Neural cell (in vitro differentiated cells): ENCODE results near the gene PPP2R2D.

Source experiments
- CTCF ChIP-seq: fragments of 450-650 bp; IDR thresholded peaks from 2 replicates; pipeline ENCODE4 v1.5.1; 2014; ENCODE audit warnings: antibody characterized with exemption, mild to moderate bottlenecking, moderate library complexity; ENCODE audit not compliant: poor library complexity, severe bottlenecking
- EP300 ChIP-seq: fragments of 450-650 bp; conservative IDR thresholded peaks from 2 replicates; pipeline ENCODE4 v1.6.1; 2014; ENCODE audit warnings: antibody characterized with exemption, mild to moderate bottlenecking, moderate library complexity; ENCODE audit not compliant: poor library complexity, severe bottlenecking
- EZH2 ChIP-seq: fragments of 200-600, 300-800 bp; shearing (Covaris generic), sonication (generic); IDR thresholded peaks from 2 replicates; pipeline ENCODE4 v1.6.1; 2014; ENCODE audit warnings: antibody characterized with exemption, low read length, borderline replicate concordance, mild to moderate bottlenecking; ENCODE audit not compliant: insufficient read depth, poor library complexity, severe bottlenecking
- POLR2AphosphoS5 ChIP-seq: IDR thresholded peaks from 2 replicates; pipeline ENCODE4 v1.6.1; 2012

GRCh38 chr10:131933016-131933695 lies 32.3 kb downstream of the PPP2R2D start:
- TF ChIP-seq CTCF = no peak
- no peak for TF ChIP-seq POLR2AphosphoS5
- no peak for TF ChIP-seq EP300
- no peak for TF ChIP-seq EZH2
